Kasumi-1 (cell line): ENCODE measurements around the gene PIEZO1.

Experiments used
- DNase-seq, 2 experiments: peaks; one replicate each; lab custom pipeline; 2025; lab: John Stamatoyannopoulos, UW

The PIEZO1 gene

DNA sequence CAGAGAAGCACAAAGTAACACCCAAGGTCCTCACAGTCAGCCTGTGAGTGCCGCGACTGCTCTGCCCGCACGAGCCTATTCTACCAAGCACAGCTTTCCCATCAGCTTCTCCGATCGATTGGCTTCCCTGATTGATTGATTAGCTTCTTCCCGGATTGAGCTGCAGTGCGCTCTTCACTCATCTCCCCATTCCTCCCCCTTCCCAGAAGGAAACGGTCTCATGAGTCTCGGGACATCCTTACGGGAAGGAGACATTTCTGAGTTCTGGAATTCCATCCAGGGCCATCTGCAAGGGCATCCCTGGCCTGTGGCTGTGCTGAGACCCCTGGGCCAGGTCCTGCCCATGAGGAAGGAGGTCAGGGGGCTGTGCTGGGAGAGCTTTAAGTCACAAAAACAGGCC, 18.0 kb downstream of the PIEZO1 start:
- DNase-seq, result no peak

GRCh38 chr16:88764913-88765349, 20.1 kb downstream of the PIEZO1 start:
- no peak for DNase-seq

DNA sequence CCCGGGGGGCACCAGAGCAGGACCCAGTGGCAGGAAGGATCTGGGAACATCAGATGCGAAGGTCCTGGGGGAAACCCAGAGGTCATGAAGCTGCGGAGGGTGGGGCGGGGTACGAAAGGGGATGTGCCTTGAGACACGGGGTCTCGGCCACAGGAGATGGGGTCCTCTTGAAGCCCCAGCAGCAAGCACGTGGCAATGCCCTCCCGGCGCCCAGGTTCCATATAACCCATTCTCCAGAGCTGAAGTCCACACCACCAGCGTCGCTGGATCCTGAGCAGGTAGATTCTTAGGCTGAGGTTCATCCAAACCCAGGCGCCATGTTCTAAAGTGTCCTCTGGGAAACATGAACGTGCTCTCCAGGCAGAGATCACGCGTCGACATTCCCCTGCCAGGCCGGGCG, 20.9 kb downstream of the PIEZO1 start:
- DNase-seq, result no peak

GRCh38 chr16:88763502-88764053, 21.4 kb downstream of the PIEZO1 start:
- no peak for DNase-seq

DNA sequence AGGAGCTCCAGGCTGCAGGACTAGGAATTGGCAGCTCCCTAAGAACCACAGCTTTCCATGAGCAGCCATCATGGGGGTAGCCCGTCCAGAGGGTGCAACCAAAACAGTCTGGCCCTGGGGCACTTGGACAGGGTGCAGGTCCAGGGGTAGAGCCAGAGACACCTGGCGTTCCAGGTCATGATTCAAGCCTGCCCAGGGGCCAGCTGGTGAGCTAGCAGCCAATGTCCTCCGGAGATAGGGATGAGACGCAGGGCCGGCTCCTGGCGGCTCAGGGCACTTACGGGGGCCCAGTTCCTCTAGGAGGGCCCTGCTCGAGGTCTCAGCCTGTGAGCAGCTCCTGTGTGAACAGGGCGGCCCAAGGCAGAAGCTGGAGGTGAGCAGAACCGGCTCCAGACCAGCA, 22.1 kb downstream of the PIEZO1 start:
- DNase-seq, result no peak

- no peak for DNase-seq
Observed at GRCh38 chr16:88762258-88762870, 22.7 kb downstream of the PIEZO1 start.

DNA sequence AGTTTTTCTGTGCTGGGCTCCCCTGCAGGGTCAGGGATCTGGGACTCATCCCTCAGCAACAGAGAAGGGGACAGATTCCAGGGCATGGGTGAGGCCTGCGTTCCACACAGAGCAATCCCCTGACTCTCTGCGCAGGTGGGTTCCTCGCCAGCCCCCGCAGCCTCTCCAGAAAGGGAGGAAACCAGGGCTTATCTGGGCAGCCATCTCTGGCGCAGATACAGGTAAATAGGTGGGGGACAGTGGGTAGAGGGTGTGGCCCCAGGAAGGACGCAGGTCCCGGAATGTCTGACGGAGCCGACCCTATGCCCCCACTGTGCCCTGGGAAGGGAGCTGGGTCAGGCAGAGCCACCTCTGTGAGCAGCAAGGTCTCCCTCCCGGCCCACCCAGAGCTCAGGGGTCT, 23.2 kb downstream of the PIEZO1 start:
- DNase-seq, result no peak

- DNase-seq, result no peak
Observed at GRCh38 chr16:88761143-88761534, 23.9 kb downstream of the PIEZO1 start.

DNA sequence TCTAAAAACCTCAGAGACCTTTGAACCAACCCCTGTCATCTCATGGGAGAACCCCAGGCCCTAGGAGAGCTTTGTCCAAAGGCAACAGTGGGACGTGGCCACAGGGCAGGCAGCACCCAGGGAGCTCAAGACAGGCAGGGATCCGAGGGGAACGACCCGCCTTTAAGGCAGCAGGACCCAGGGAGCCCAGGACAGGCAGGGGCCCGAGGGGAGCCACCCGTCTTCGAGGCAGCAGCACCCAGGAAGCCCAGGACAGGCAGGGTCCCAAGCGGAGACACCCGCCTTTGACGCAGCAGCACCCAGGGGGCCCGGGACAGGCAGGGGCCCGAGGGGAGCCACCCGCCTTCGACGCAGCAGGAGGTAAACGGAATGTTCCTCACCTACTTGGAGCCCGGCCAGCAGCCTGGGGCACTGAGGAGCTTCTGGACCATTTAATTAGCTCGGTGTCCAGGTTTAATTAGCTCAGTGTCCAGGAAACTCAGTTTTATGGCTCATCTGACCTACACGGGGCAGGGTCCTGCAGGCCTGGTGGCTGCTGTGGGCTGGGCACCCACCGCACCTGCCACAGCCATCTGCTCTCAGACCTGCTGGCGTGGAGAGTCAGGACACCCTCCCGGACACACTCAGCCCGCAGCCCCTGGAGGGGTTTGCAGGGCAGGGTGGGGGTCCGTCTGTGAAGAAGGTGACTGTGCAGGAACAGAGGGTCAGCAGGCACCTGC, 24.4 kb downstream of the PIEZO1 start:
- DNase-seq, result no peak

DNA sequence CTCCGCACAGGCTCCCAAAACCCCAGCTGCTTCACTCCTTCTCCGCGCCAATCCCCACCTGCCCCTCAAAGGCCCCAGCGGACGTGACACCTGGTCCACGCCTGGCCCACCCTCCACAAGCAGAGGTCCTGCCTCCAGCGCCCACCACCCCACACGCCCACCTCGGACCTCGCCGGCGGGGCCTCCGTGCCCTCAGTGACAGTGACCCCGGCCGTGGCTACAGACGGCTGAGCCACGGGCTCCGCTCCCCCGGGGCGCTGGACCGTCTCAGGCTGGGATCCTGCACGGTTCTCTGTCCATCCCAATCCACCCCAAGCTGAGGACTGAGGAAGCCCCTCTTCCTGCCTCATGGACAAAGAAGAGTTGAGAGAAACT, 25.1 kb downstream of the PIEZO1 start:
- DNase-seq, result no peak

DNA sequence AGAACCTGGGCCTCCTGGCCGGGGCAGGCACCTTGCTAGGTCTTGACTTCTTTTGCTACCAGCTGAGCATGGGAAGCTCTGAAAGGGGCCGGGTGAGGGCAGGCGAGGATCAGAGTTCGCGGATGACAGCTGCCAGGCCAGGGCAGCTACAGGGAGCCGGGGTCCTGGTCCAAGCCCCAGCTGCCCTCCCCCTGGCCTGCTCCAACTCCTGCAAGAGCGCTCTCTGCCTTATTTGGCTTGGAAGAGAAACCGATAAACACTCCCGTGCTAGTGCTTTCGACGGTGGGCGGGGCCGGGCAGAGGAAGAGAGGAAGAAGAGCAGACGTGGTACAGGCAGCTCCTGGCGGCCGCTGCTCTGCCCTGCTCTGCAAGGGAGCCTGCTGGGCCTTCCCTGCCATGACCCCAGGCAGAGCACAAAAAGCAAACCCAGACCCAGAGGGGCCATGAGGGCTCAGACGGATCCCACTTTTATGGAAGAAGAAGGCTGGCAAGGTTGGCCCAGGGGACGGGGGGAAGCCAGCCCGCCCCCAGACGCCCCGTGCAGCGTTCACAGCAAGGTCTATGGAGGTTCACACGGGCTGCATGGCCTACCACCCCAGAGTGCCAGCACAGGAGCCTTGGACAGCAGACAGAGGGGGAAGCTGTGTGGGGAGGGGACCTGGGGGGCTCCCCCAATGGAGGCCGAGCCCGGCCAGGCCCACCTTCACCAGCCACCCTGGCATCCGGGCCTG, 25.6 kb downstream of the PIEZO1 start:
- peak in 1 of 2 experiments; percentile 10 for DNase-seq

DNA sequence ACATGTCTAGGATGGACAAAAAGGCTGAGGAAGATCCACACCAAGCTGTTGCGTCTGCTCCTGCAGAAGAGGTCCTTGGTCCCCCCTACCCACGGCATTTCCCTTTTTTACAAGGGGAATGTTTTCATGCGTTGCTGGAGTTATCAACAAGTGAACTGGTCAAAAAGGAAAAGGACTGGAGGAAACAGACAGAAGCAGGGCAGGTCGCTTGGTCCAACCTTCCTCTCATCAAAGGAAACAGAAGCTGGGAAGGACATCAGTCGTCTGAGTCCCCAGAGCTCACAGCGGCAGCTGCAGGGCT, 26.1 kb downstream of the PIEZO1 start:
- DNase-seq, result no peak

- DNase-seq, result no peak
Observed at GRCh38 chr16:88758227-88758943, 26.6 kb downstream of the PIEZO1 start.

DNA sequence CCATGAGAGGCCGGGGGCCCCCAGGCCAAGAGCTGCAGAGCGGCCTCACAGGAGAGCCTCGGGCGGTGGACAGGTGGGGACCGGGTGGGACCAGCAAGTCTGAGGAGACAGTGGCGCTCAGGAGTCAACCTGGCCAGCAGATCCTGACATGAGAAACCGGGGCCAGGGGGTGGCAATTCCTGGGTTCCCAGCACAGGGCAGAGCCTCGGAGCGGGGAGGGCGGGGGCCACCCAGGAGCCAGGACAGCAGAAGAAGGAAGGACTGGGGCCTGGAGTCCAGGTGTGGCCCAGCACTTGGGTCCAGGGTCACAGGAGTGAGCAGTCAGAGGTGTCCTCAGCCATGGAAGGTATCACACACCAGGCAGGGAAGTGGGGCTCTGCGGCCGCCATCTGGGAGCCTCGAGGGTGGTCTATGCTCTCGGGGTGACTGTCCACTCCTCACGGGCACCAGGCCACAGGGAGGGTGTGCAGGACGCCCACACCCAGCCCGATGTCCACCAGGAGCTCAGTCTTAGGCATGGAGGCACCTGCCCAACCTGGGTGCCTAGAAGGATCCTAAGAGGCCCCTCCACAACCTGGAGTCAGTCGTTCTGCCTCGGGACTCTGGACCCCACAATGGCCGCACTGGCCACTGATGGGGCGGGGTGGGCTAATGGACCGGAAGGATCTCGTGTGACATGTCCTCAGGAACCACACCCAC, 29.1 kb downstream of the PIEZO1 start:
- DNase-seq, result no peak

GRCh38 chr16:88754912-88755744, 29.9 kb downstream of the PIEZO1 start:
- DNase-seq, result no peak

DNA sequence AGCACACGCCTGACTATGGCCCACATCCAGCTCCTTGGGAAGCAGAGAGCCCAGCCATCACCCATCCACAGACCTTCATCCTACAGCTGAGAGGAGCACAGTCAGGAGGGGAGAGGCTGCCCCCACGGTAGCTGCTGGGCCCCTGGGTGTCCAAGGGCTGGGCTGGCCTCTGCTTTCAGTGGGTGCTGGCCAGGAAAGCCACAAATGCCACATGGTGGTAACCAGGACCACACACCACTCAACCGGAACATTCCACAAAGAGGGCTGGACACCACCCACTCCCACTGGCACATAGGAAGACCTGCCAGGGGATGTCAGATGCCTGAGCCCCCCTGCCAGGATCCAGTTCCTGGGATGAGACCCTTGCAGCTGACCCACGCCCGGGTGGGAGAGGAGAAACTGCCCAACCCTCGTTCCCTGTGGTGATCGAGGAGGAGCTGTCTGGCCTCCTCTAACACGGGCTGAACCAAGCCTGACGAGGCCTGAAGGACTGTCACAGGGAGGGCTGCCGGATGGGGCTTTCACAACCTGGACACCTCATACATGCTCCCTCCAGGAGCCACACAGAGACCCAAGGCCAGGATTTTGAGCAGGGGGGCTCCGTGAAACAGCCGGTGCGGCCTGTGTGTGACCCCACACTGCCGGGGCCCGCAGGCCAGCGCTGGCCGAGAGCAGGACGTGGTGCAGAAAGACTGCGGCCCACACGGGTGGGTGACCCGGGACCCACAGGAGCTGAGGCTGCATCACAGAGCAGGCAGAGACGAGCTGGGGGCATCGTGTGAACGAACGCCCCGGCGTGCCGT, 30.7 kb downstream of the PIEZO1 start:
- no peak for DNase-seq

- no peak for DNase-seq
Observed at GRCh38 chr16:88753602-88754001, 31.4 kb downstream of the PIEZO1 start.

DNA sequence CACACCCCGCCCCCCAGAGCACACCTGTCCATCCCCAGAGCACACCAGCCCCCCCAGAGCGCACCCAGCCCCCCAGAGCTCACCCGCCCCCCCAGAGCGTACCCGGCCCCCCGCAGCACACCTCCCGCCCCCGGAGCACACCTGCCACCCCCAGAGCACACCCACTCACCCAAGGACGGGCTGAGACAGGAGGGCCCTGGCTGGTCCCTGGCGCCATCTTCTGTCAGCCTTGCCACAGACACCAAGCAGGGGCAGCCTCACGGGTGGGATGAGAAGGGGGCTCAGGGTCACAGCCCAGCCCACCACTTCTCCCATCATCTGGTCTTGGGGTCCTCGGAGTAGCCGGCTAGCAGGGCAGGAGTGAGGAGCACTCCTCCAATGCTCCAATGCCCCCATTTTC, 31.8 kb downstream of the PIEZO1 start:
- no peak for DNase-seq

DNA sequence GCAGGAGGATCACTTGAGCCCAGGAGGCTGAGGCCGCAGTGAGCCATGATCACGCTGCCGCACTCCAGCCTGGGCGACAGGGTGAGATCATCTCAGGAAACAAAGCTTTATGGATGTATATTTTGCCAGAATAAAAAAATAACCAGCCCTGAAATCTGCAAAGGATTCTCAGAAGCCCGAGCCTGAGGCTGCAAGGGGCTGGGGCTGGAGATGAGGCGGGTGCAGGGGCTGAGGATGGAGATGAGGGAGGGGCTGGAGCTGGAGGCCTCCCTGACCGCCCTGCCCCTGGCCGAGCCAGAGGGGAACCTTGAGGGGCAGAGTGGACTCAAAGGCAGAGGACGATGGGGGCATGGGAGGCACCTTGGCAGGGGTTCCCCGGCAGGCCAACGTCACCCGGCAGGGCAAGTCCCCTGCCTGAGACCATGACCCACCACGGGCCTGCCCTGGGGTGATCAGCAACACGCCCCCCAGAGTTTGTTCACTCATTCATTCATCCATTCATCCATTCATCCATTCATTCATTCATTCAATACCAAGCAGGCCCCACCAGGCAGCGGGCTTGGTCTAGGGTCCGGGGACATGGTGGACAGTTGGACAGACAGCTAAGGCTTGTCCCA, 32.5 kb downstream of the PIEZO1 start:
- DNase-seq, result no peak

DNA sequence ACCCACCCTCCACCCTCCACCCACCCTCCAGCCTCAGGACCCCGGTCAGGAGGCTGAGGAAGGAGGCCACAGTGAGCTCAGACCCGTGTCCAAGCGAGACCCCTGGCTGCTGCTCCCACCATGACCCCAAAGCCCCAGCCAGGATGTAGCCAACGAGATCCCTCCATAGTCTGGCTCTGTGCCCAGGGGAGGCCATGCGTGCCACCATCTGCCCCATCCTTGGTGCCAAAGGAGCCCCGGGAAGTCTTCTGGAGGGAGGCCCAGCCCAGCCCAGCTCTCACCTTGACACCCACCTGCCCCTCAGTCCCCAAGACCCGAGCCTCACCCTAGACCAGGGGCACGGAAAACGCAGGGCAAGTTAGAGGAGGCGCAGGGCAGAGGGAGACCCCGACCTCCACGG, 34.2 kb downstream of the PIEZO1 start:
- no peak for DNase-seq
